Measurements from ENCODE around the gene GRAP2. TPM values are rescaled to one million over a fixed set of nuclear protein-coding genes. Genes with fewer than 3 reads are reported as not detected.
"Not testable (repeated sequence)": the region's sequence is repeated elsewhere in the genome, so short reads cannot be mapped to it uniquely, and the experiment has no call there.

GRAP2 gene
- total RNA-seq, 1 experiment from 2014 or later = not detected

GRCh38 chr22:39895682-39896081, 5.2 kb upstream of the GRAP2 start:
- in situ Hi-C loops (cut with HindIII; ENCODE audit: low pct_unique_long_range_greater_than_20kb, low sequenced_read_pairs) = no loop called here
- no peak for DNase-seq (ENCODE audit: low read depth)

DNA sequence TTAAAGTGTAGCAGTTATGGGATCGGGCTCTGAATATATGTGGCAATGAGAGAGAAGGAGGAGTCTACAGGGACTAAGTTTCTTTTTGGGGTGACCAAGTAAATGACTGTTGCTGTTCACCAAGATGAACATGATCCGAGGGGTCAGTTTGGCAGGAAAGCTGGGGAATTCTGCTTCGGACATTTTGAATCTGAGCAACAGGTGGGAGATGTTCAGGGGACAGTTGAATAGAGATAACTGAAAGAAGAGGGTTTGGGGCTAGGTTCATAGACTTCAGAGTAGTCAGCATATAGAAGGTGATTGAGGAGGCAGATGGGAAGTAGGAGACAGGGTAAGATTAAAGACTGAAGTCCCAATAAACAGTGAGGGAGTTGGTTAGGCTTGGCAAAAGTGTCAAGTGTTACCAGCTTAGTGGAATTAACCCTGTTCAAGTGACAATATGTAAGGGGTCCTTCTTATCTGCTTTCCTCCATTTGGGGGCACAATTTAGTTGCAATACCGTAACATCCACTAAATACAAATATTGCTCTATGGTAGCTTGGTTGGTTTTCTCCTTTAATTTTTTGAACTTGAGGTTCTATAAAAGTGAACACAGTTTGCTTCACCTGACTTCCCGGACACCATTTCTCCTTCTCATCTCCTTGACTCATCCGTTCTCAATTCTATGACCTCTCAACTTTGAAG, 4.4 kb upstream of the GRAP2 start:
- DNase-seq (ENCODE audit: low read depth) = no peak
- in situ Hi-C loops (cut with HindIII; ENCODE audit: low pct_unique_long_range_greater_than_20kb, low sequenced_read_pairs) = no loop called here

- DNase-seq (ENCODE audit: low read depth) = no peak
- in situ Hi-C loops (cut with HindIII; ENCODE audit: low pct_unique_long_range_greater_than_20kb, low sequenced_read_pairs) = no loop called here
These were observed 3.0 kb upstream of the GRAP2 start for GRCh38 chr22:39897841-39898240.

DNA sequence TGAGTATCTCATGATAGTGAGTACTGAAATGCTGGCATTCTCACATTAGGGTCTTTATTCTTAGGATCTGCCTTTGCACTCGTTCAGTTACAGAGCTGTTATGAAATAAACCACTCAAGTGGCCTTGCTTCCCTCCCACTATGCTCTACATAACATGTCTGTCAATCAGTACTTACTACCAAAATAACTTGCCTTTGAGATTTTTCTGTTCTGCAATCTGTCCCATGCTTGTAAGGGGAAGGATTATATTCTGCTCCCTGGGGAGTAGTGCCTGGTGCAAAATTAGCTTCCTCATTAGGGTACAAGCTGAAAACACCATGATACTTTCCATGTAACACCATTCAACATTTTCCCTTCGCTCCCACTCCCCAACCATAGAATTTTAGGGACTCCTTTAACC, 1.9 kb upstream of the GRAP2 start:
- in situ Hi-C loops (cut with HindIII; ENCODE audit: low pct_unique_long_range_greater_than_20kb, low sequenced_read_pairs) = no loop called here
- DNase-seq (ENCODE audit: low read depth) = no peak

DNA sequence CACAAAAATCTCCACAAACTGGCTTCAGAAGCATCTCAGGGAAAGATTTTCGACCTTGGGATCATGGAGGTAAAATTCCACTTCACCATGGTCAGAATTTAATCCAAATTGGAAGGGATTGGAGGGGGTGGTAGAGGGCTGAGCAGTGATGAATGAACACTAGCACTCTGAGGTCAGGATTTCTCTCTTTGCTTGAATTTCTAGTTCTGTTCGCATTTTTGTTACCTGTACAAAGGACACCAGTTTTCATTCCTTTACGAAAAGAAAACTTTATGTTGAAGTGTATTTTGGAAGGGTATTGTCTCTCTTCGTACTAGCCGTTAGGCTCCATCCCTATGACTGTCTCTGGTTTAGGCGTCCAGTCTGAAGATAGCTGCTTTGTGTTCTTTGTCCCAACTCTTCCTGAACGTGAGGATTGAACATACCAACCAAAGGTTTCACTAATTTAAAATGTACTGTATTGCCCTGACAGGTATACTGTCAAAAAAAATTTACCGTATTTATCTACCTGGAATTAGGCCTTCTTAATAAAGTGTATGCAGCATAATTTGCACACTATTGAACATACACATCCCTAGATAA, 772 bp downstream of the GRAP2 start:
- in situ Hi-C loops (cut with HindIII; ENCODE audit: low pct_unique_long_range_greater_than_20kb, low sequenced_read_pairs) = no loop called here
- no peak for DNase-seq (ENCODE audit: low read depth)

GRCh38 chr22:39904024-39904423, 3.1 kb downstream of the GRAP2 start:
- DNase-seq (ENCODE audit: low read depth); in situ Hi-C loops (cut with HindIII; ENCODE audit: low pct_unique_long_range_greater_than_20kb, low sequenced_read_pairs): not testable (repeated sequence)

GRCh38 chr22:39904862-39905261, 4.0 kb downstream of the GRAP2 start:
- in situ Hi-C loops (cut with HindIII; ENCODE audit: low pct_unique_long_range_greater_than_20kb, low sequenced_read_pairs) = no loop called here

DNA sequence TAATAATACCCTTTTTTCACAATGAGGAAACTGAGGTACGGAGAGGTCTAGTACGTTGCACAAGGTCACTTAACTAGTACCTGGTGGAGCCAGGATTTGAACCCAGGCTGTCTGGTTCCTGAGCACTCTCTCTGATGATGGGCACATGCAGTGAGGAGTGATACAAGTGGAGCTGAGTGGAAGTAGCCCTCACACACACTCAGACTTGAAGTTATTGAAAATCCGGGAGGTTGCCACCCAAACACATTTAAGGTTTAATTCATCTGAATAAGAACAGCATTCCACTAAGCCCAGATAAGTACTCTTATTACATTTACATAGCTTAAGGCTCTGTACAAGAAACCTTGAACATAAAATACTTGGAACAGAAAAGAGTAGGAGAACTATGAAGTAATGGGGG, 4.8 kb downstream of the GRAP2 start:
- no peak for DNase-seq (ENCODE audit: low read depth)
- in situ Hi-C loops (cut with HindIII; ENCODE audit: low pct_unique_long_range_greater_than_20kb, low sequenced_read_pairs) = no loop called here

More at GRCh38 chr22:39904862-39905261, 4.0 kb downstream of the GRAP2 start:
- no peak for DNase-seq (ENCODE audit: low read depth)

- in situ Hi-C loops (cut with HindIII; ENCODE audit: low pct_unique_long_range_greater_than_20kb, low sequenced_read_pairs) = no loop called here
- DNase-seq (ENCODE audit: low read depth) = no peak
These were observed 5.3 kb downstream of the GRAP2 start for GRCh38 chr22:39906207-39906606.

- in situ Hi-C loops (cut with HindIII; ENCODE audit: low pct_unique_long_range_greater_than_20kb, low sequenced_read_pairs) = no loop called here
- no peak for DNase-seq (ENCODE audit: low read depth)
These were observed 6.2 kb downstream of the GRAP2 start for GRCh38 chr22:39907047-39907446.

DNA sequence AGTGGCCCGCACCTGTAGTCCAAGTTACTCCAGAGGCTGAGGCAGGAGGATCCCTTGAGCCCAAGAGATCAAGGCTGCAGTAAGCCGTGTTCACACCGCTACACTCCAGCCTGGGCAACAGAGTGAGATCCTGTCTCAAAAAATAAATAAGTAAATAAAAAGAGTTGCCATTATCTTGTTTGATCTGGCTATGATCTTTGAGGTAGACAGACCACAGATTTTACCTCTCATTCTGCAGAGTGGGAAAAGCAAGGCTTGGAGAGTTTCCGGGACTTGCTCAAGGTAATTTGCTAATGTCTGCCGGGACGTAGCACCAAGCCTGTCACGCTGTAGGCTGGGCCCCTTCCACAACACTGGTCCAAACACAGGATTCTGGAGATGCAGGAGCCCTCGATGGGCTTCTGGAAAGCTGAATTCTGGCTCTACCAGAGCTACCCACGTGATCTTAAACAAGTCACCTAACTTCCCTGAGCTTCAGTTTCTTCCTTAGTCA, 6.8 kb downstream of the GRAP2 start:
- DNase-seq (ENCODE audit: low read depth) = no peak
- in situ Hi-C loops (cut with HindIII; ENCODE audit: low pct_unique_long_range_greater_than_20kb, low sequenced_read_pairs) = no loop called here

DNA sequence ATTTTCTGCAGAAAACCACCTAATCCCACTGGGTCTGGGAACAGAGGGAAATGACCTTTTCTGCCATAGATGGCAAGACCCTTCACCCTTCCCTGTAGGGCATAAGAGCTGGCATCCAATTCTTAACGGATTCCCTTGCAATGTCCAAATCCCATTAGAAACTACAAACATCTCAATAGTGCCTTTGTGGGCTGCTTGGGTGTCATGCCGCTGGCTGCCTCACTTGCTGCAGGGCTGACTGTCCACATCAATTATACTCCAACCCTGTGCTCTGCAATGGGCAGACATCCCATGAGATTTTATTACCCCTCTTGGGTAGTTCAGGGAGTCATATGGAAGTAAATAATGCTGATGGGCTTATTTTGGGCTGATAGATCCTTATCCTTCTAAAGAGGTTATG, 7.3 kb downstream of the GRAP2 start:
- no peak for DNase-seq (ENCODE audit: low read depth)
- in situ Hi-C loops (cut with HindIII; ENCODE audit: low pct_unique_long_range_greater_than_20kb, low sequenced_read_pairs) = no loop called here

GRCh38 chr22:39908737-39909136, 7.9 kb downstream of the GRAP2 start:
- in situ Hi-C loops (cut with HindIII; ENCODE audit: low pct_unique_long_range_greater_than_20kb, low sequenced_read_pairs) = no loop called here
- DNase-seq (ENCODE audit: low read depth) = no peak

- in situ Hi-C loops (cut with HindIII; ENCODE audit: low pct_unique_long_range_greater_than_20kb, low sequenced_read_pairs) = no loop called here
- DNase-seq (ENCODE audit: low read depth) = no peak
These were observed 10.2 kb downstream of the GRAP2 start for GRCh38 chr22:39910876-39911613.

GRCh38 chr22:39913321-39913720, 12.4 kb downstream of the GRAP2 start:
- in situ Hi-C loops (cut with HindIII; ENCODE audit: low pct_unique_long_range_greater_than_20kb, low sequenced_read_pairs) = no loop called here
- DNase-seq (ENCODE audit: low read depth) = no peak

GRCh38 chr22:39913886-39914285, 13.0 kb downstream of the GRAP2 start:
- in situ Hi-C loops (cut with HindIII; ENCODE audit: low pct_unique_long_range_greater_than_20kb, low sequenced_read_pairs) = no loop called here
- DNase-seq (ENCODE audit: low read depth) = no peak

DNA sequence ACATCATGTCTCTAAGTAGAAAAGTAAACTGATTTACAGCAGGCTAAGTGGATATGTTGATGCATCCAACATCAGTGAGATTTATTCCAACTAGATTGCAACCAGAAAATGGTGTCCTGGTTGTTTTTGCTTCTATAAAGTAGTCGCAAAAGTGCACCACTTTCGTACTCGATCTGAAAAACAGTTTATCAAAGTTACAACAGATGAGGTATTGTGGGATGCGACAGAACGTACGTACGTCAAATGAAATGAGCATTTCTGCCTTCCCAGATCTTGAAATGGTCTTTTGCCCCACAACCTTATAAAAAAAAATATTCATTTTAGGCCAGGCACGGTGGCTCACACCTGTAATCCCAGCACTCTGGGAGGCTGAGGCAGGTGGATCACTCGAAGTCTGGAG, 13.7 kb downstream of the GRAP2 start:
- DNase-seq (ENCODE audit: low read depth) = no peak
- in situ Hi-C loops (cut with HindIII; ENCODE audit: low pct_unique_long_range_greater_than_20kb, low sequenced_read_pairs) = no loop called here

GRCh38 chr22:39915295-39915726, 14.4 kb downstream of the GRAP2 start:
- peak; percentile 3 for DNase-seq (ENCODE audit: low read depth)
- in situ Hi-C loops (cut with HindIII; ENCODE audit: low pct_unique_long_range_greater_than_20kb, low sequenced_read_pairs) = no loop called here

DNA sequence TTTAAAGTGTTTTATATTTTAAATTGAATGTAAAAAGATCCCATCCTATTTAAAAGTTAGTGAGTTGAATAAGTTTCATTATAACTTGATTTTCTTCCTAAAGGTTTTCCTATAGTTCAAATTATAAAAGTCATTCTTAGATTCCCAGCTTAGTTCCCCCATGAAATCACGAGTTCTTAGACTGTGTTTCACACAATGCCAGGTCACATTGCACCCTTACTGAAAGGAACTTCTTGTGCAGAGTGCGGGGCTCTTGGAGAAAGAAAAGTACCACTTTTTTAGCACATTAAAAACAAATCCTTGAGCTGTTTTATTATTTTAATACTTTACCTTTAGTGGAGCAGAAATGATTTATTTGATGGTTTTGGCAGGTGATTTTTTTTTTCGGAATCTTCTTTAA, 15.6 kb downstream of the GRAP2 start:
- no peak for DNase-seq (ENCODE audit: low read depth)
- in situ Hi-C loops (cut with HindIII; ENCODE audit: low pct_unique_long_range_greater_than_20kb, low sequenced_read_pairs) = no loop called here
